Right atrium auricular region (tissue), 2 donors: ENCODE data around the gene REEP5. TPM values are rescaled to one million over a fixed set of nuclear protein-coding genes. Genes with fewer than 3 reads are reported as not detected.
"Not testable (repeated sequence)": the region's sequence is repeated elsewhere in the genome, so short reads cannot be mapped to it uniquely, and the experiment has no call there.

Experiments
- DNase-seq: peaks from one replicate; pipeline ENCODE4 v3.0.0-alpha.2; 2019; ENCODE audit warnings: low spot score
- H3K27ac ChIP-seq, 2 donors: fragments of 200-600 bp; sonication (generic); 1 replicate in 1 of 2; 2 replicates in 1 of 2; pipeline ENCODE4 v1.5.1; 2016 to 2019
- H3K27me3 ChIP-seq, 2 donors: fragments of 200-600 bp; sonication (generic); one replicate each; pipeline versions ENCODE4 v1.5.1 to v1.6.0; 2017 to 2019
- H3K36me3 ChIP-seq: fragments of 200-600 bp; sonication (generic); one replicate; pipeline ENCODE4 v1.5.1; 2016
- H3K4me1 ChIP-seq, 2 donors: fragments of 200-600 bp; sonication (generic); one replicate each; pipeline versions ENCODE4 v1.5.1 to v1.6.0; 2017 to 2019
- H3K4me3 ChIP-seq, 2 donors: fragments of 200-600 bp; sonication (generic); 1 replicate in 1 of 2; 2 replicates in 1 of 2; pipeline ENCODE4 v1.5.1; 2017 to 2019; ENCODE audit warnings: mild to moderate bottlenecking in 1 of 2, moderate library complexity in 1 of 2
- H3K9me3 ChIP-seq, 2 donors: fragments of 200-600 bp; sonication (generic); one replicate each; pipeline ENCODE4 v1.5.1; 2019
- CTCF ChIP-seq, 2 donors: fragments of 200-600 bp; sonication (generic); IDR thresholded peaks; one replicate each; pipeline ENCODE4 v1.5.1; 2019; ENCODE audit warnings: antibody characterized with exemption in 2 of 2
- total RNA-seq, 2 donors: library from RNA; depleted of rRNA; stranded (reverse); fragments of >200 nt; gene quantifications; one replicate each; pipeline ENCODE4 v1.1.0, GENCODE V29; 2016

The REEP5 gene
- total RNA-seq, 2 donors from 2014 or later = 77.7 to 140 TPM

- TF ChIP-seq CTCF (IDR thresholded peaks at IDR 0.05) = no peak
- H3K27ac ChIP-seq = no peak overlapping the region
- H3K4me1 ChIP-seq = peaks cover 0 to 18% of the 10 kb centered on the region in 2 donors
- no peaks in the 10 kb centered on the region for H3K27me3 ChIP-seq
- H3K9me3 ChIP-seq = no peaks in the 10 kb centered on the region
- peaks cover 12% of the 10 kb centered on the region for H3K36me3 ChIP-seq
- DNase-seq = no peak
- H3K4me3 ChIP-seq = no peak overlapping the region
Measured at GRCh38 chr5:112892776-112893175, 29.3 kb downstream of the REEP5 start.

- H3K27me3 ChIP-seq, H3K27ac ChIP-seq, H3K4me3 ChIP-seq, H3K9me3 ChIP-seq, DNase-seq: not testable (repeated sequence)
- H3K4me1 ChIP-seq = peaks cover 0 to 18% of the 10 kb centered on the region in 2 donors
- H3K36me3 ChIP-seq = peaks cover 12% of the 10 kb centered on the region
Measured at GRCh38 chr5:112892066-112892465, 30.0 kb downstream of the REEP5 start.

GRCh38 chr5:112886975-112887374 lies 35.1 kb downstream of the REEP5 start:
- H3K9me3 ChIP-seq = no peaks in the 10 kb centered on the region
- H3K27ac ChIP-seq = no peak overlapping the region
- peaks cover 0 to 11% of the 10 kb centered on the region in 2 donors for H3K4me1 ChIP-seq
- TF ChIP-seq CTCF (IDR thresholded peaks at IDR 0.05) = no peak
- peaks cover 40% of the 10 kb centered on the region for H3K36me3 ChIP-seq
- H3K4me3 ChIP-seq = no peak overlapping the region
- no peak for DNase-seq
- no peaks in the 10 kb centered on the region for H3K27me3 ChIP-seq

GRCh38 chr5:112885001-112885400 lies 37.0 kb downstream of the REEP5 start:
- Histone ChIP-seq H3K27ac (no peak overlapping the region), H3K36me3 (peaks cover 45% of the 10 kb centered on the region), H3K4me1 (peaks cover 0 to 11% of the 10 kb centered on the region in 2 donors), H3K4me3 (no peak overlapping the region), H3K27me3 (no peaks in the 10 kb centered on the region), H3K9me3 (no peaks in the 10 kb centered on the region)
- no peak for TF ChIP-seq CTCF (IDR thresholded peaks at IDR 0.05)
- DNase-seq = no peak

- DNase-seq = no peak
- Histone ChIP-seq H3K4me1 (peaks cover 0 to 20% of the 10 kb centered on the region in 2 donors), H3K27me3 (no peaks in the 10 kb centered on the region), H3K36me3 (peaks cover 58% of the 10 kb centered on the region), H3K27ac (peak overlapping the region in 1 of 2 donors; percentile 33), H3K9me3 (no peaks in the 10 kb centered on the region), H3K4me3 (no peak overlapping the region)
- no peak for TF ChIP-seq CTCF (IDR thresholded peaks at IDR 0.05)
Measured at GRCh38 chr5:112883192-112883591, 38.8 kb downstream of the REEP5 start.

- no peak for DNase-seq
- Histone ChIP-seq H3K4me1 (peaks cover 0 to 23% of the 10 kb centered on the region in 2 donors), H3K36me3 (peaks cover 49% of the 10 kb centered on the region), H3K9me3 (no peaks in the 10 kb centered on the region), H3K27ac (no peak overlapping the region), H3K27me3 (no peaks in the 10 kb centered on the region), H3K4me3 (no peak overlapping the region)
- TF ChIP-seq CTCF (IDR thresholded peaks at IDR 0.05) = no peak
Measured at GRCh38 chr5:112880219-112880964, 41.6 kb downstream of the REEP5 start.
